PFSK-1 (cell line): ENCODE measurements around the gene LIAS.

Experiments used
- FOXP2 ChIP-seq: optimal IDR thresholded peaks from 2 replicates; pipeline ENCODE3; 2011; ENCODE audit warnings: borderline replicate concordance, control low read depth, inconsistent platforms; ENCODE audit not compliant: insufficient read depth; ENCODE audit errors: extremely low read length, extremely low read depth
- POLR2AphosphoS5 ChIP-seq: IDR thresholded peaks from 2 replicates; pipeline ENCODE4 v1.6.1; 2012; ENCODE audit warnings: low read depth, mild to moderate bottlenecking, control low read depth, low read length, moderate library complexity
- REST ChIP-seq, 2 experiments: IDR thresholded peaks; 2 replicates each; pipeline versions ENCODE4 v1.6.1 to v1.8.0; 2011 to 2012; ENCODE audit warnings: low read depth in 2 of 2, low read length in 2 of 2, control low read depth in 1 of 2, inconsistent platforms in 1 of 2, mild to moderate bottlenecking in 1 of 2, moderate library complexity in 1 of 2; ENCODE audit not compliant: insufficient read depth in 1 of 2
- SIN3A ChIP-seq: IDR thresholded peaks from 2 replicates; pipeline ENCODE4 v1.6.1; 2012; ENCODE audit warnings: mild to moderate bottlenecking, low read length, moderate library complexity, borderline replicate concordance; ENCODE audit not compliant: insufficient read depth
- TAF1 ChIP-seq: IDR thresholded peaks from 2 replicates; pipeline ENCODE4 v1.6.1; 2012; ENCODE audit warnings: low read length, control low read depth, borderline replicate concordance; ENCODE audit not compliant: insufficient read depth

DNA sequence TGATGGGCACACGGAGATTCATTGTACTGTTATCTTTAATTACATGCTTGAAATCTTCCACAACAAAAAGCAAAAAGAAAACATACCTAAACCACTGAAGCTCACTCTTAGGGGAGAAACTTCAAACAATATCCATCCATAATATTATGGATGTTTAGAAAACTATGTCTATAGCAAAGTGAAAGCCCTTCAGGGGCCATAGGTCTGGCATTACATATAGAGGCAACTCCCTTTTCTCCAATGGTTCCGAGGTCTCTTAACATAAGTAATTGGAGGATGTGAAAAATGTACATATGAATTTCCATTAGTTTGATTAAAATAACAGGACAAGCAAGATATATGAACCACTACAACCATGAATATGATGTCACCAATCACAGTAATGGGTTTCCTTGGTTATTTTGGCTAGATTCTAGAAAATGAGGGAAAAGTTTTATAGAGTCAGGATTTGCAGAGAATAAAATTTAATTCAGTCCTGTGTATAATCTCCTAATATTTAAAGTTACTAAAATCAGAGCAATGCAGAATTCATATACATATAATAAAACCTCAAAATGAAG is 57.6 kb downstream of the LIAS start:
- no peak for TF ChIP-seq FOXP2
- TF ChIP-seq REST (IDR thresholded peaks at IDR 0.05; ENCODE audit: insufficient read depth in 1 of 2, low read depth in 2 of 2, low read length in 2 of 2) = no peak
- TF ChIP-seq POLR2AphosphoS5 = no peak
- TF ChIP-seq TAF1 = no peak
- no peak for TF ChIP-seq SIN3A
